NCI-H1694 (cell line): ENCODE data around the gene NUCKS1.

ENCODE experiments used
- DNase-seq: peaks from one replicate; lab custom pipeline; 2025; lab: John Stamatoyannopoulos, UW

NUCKS1 gene

DNA sequence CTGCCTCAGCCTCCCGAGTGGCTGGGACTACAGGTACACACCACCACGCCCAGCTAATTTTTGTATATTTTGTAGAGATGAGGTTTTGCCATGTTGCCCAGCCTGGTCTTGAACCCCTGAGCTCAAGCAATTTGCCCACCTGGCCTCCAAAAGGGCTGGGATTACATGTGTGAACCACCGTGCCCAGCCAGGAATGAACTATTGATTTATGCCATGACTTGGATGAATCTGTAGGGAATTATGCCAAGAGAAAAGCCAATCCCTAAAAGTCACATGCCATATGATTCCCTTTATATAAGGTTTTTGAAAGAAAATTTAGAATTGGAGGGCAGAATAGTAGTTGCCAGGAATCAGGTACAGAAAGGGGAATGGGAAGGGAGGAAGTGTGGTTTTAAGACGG, 50.6 kb downstream of the NUCKS1 start:
- no peak for DNase-seq

DNA sequence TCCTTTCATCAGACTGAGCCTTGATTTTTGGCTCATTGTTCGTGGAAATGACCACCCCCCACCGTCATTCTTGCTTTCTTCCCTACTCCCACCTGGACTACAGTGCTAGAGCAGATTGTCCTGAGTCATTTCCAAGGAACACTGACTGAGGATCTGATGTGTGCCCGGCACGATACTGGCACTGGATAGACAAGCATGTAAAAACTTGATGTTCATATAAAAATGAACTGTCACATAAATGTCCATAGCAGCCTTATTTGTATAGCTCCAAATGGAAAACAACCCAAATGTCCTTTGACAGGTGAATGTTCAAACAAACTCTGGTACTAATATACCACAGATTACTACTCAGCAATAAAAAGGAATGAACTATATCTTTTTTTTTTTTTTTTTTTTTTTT, 51.1 kb downstream of the NUCKS1 start:
- DNase-seq = no peak

DNA sequence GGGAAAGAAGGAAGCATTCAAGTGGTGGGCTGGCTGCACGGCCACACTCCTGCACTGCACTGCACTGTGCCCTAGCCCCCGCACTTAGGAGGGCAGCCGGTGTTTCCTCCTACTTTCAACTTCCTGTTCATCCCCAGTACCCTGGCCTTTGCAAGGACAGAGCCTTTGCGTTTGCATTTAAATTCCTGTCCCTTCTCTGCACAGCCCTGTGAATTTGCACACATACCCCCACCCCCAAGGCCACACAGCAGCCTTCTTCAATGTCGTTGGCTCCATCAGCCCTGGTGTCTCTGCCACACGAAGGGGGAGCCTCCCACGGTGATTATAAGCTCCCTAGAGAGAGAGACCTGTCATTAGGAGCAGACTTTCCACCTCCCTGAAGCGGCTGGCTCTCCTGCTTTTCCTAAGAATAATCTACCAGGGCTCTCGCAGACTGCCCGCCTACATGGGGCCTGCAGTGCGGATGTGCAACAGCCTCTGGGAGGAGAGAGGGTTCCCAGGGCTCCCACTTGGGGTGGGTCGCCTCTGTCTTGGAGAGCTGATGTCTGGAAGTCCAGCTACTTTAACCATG, 56.5 kb downstream of the NUCKS1 start:
- DNase-seq = no peak

DNA sequence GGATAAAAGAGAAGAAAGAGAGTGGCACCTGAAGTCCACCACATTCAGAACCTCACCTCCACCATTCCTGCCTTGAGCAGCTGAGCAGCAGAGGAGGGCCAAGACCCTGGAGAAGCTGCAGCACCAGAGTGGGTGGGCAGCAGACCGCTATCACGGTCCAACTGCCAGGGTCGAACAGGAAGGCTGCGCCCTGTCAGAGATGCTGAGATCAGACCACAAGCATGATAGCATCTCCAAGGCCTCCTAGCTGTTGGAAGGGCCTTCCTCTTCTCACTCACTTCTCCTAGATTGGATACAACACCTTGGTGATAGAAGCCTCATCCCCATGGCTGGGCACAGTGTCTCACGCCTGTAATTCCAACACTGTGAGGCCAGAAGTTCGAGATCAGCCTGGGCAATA, 57.6 kb downstream of the NUCKS1 start:
- DNase-seq = no peak

DNA sequence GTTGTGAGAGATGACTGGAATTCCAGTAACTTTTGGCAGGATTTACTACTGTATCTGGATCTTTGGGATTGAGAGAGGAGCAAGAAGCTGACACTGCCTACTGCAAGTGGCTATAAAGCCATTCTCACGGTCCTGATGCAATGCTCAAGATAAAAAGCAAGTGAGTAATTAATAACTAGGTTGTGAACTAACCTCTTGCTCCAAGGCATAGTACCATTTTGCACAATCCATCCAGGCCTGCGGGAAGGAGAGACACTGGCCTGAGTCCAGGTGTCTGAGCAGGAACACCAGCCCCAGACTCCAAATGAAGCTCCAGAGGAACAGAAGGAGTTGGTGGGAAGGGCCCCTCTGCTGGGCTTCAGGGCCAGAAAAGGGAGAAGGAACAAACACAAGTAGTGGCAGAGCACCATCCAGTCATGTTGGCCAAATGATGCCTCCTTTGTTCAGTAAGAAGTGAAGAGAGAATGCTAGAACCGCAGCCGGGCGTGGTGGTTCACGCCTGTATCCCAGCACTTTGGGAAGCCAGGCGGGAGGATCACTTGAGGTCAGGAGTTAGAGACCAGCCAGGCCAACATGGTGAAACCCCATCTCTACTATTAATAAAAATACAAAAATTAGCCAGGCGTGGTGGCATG, 59.7 kb downstream of the NUCKS1 start:
- no peak for DNase-seq

DNA sequence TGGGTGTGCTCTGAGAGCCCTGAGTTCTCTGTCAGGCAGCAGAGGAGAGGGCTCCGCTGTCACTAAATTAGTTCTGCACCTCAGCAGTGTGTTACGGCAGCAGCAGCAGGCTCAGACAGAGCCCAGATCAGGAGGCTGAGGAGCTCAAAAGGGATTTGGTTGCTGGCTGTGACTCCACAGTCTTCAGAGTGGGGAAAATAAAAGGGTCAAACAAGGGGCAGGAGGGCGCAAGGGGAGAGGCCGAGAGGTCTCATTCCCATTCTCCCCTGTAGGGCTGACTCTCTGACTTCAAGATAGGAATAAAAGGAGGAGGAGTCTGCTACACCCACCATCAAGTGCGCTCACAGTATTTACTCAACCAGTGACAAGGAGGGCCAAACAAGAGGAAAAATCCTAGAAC, 60.5 kb downstream of the NUCKS1 start:
- no peak for DNase-seq

DNA sequence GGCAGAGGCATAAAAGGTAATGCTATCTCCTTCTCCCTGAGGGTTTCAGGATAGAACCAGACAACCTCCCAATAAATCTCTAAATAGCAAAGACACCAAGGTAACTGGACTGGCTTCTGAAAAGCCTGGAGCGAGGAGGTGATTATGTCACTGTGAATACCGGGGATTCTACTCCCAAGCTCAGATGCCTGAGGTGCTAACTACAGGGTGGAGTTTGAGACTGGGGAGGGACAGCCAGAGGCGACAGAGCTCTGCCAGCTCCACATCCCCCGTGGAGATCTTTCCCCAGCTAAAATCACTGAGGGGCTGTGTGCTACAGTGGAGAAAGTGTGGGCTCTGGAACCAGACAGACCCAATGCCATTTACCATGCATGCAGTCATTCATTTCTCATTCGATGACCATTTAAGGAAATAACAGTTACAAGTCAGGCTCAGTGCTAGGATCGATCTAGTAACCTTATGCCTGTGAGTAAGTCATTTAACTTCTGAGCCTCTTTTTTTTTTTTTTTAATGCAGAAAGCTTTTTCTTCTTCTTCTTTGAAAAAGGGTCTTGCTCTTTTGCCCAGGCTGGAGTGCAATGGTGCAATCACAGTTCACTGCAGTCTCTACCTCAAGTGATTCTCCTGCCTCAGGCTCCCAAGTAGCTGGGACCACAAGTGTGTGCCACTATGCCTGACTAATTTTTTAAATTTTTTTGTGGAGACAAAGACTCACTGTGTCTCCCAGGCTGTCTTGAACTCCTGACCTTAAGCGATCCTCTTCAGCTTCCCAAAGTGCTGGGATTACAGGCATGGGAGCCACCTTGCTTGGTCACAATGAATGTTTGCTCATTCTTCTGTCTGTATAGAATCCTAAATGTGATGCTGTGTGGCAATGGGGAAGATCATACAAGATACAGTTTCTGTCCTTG, 61.6 kb downstream of the NUCKS1 start:
- no peak for DNase-seq

DNA sequence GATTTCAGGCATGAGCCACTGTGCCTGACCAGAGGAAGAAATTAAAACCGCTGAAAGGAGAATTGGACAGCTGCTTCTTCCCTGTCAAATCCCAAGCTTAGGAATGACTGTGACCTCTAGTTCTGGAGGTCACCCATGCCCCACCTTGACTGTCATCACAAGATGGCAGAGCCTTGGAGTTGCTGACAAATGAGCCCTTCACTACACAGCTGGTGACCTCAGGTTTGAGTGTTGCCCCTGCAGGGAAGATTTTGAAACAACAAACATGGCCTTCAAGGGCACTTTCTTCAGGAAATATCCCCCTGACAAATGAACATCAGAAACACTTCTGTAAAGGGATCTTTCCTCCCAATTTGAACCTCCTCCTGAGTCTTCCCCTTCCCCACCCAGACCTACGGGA, 62.7 kb downstream of the NUCKS1 start:
- DNase-seq = no peak

DNA sequence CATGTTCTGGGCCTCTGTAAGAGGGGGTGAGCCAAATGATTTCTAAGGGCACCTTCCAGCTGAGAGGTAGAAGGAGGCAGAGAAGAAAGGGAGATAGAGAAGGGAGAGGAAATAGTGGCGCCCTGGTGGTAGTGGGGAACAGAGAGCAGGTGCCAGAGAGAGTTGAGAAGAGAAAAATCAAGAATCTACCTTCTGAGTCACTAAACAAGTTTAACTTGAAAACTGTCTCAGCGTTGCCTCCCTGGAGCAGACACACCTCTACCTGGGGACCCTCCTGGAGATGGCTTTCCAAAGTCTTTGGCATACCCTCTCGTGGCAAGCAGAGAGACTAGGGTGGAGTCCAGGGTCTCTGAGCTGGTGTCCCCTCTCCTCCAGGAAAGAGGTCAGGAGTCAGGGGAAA, 68.6 kb downstream of the NUCKS1 start:
- no peak for DNase-seq

DNA sequence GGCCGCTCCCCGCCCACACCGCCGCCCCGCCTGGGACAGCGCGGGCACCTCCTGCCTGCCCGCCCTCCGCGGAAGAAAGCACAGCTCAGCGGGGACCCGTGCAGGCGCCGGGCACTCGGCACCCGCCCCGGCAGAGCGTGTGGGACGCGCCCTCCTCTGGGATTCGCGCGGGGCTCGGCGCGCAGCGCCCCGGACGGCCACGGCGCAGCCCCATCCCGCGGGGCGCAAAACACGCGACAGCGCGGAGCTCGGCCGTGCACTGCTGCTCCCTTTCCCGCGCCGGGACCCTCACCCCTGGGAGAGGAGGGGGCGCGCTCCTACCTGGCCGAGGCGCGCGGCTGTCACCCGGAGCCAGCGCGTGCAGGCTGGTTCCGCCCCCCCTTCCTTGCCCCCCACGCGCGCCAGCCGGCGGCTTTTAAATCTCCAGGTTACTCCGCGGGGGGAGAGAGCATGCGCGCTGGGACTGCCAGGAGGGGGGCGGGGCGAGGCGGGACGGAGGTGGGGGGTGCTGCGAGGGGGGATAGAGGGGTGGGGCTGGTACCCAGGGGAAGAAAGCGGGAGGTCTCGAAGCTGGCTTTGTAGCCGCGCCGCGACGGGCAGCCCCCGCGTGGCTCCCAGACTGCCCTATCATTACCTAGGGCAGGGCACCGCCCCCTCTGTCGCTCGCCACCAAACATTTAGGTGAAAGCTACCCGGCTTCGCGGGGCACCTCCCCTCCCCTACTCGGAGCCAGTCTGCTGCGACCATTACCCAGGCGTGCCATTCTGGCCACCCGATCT, 69.7 kb downstream of the NUCKS1 start, which contains the start of gene SLC45A3:
SLC45A3 (minus strand) TSS at position 437 of the 779 bp plus-strand sequence. CDS start 15,853 bp downstream, outside the sequence.
- DNase-seq = no peak

DNA sequence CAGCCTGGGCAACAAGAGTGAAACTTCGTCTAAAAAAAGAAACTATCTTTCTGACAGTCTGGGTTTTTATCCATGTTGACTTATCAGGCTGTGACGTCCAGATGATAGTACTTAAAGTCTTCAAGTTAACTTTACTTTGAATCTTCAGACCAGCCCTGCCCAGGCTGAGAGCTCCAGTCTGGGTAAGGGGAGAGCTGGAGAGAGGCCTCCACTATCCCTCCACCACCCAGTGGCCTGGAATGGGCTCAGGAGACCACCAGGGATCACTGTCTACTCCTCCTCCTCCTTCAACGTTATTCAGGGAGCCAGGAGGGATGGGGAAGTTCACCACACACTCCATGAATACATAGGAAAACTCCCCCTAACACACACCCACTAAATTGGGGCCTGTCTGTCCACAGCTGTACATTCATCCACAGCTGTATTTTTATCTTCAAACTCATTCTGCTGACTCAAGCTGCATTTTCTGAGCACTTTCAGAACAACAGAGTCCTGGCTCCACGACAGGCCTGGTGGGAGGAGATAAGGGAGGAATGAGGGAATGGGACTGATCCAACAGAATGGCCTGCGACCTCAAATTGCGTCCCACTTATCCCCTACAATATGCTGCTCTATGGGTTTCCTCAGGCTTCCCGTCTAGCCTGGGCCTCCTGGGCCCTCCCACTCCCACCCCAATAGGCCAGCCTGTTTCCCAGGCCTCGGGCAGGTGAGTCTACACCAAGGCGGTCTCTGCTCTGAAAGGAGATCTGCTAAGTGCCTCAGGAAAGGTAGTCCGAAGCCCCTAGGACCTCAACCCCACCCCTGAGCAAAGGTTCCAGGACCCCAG, 71.5 kb downstream of the NUCKS1 start:
- no peak for DNase-seq

DNA sequence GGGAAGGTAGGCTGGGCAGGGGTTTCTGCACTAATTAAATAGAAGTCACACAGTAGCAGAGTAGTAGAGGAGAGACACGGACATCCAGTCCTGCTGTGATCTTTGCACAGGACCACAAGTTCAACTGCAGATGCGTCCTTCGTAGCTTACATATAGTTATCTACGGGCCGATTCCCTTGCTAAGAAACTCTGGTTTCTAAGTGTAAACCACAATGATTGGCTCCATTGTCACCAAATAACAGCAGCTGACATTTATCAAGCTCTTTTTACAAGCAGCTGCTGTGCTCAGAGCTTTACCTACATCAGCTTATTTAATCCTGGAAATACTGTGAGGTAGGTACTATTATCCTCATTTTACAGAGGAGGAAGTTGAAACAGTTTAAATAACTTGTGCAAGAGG, 72.8 kb downstream of the NUCKS1 start:
- DNase-seq = no peak

DNA sequence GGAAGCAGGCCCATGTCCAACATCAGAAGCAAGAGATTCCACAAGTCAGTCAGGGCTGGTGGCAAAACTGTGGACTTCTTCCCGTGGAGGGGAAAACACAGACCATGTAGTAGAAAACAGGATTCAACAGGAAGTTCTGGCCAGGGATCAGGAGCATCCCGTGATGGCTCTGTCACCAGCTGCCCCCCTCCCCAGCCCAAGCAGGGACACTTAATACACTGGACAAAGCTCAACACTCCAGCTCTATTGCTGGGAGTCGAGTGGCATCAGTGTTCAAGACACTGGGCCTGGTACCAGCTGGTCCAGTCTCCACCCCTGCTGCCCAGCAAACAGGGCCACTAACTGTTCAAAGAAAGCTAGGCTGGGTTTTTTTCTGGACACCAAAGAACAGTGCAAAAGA, 73.4 kb downstream of the NUCKS1 start:
- no peak for DNase-seq

DNA sequence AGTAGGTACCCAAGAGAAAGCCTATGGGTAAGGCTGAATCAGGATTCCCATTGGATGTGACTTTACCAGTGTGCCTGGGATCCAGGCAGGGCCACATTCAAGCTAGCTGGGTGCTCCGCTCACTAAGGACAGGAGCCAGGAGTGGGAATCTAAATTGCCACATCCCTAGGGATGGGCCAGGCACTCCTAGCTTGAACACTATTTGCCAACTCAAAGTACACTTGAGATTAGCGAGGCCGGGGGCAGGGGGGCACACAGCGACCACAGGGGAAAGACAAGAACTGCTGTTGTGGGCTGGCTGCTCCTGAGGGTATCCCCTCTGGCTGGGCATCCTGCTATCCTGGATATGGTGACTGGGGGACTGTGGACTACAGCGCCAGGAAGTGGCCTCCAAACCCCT, 74.0 kb downstream of the NUCKS1 start:
- no peak for DNase-seq

DNA sequence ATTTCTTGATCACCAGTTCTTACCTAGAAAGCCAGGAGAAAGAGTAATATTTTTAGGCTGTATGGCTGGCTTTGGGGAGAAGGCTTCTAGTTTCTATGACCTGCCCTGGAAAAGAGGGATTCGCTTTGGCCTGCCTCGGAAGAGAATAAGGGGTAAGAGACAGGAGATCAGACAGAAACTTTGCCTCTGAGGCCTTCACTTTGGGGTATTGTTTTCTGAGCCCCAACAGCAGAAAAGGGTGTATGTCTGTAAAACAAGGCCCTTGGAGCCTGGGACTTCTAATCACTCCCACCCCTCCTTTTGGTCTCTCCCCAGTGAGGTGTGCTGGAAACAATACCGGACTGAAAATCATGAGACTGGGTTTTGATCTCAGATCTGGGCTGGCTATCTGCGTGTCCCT, 74.7 kb downstream of the NUCKS1 start:
- no peak for DNase-seq

DNA sequence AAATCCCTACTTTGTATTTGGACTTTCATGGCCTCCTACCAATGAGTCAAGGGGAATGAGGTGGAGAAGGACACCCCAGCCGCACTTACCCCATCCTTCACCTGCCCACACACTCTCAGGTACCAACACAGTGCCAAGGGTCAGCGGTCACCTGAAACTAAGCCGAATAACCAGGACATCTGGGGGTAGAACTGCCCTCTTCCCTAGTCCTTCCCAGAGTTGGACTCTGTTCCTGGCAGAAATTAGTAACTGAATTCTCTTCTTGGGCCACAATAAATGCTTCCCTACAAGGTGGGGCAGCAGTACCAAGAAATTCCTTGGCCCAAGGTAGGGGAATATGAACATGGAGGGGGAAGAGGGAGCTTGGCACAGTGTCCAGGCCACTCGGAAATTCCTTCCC, 77.0 kb downstream of the NUCKS1 start:
- no peak for DNase-seq

DNA sequence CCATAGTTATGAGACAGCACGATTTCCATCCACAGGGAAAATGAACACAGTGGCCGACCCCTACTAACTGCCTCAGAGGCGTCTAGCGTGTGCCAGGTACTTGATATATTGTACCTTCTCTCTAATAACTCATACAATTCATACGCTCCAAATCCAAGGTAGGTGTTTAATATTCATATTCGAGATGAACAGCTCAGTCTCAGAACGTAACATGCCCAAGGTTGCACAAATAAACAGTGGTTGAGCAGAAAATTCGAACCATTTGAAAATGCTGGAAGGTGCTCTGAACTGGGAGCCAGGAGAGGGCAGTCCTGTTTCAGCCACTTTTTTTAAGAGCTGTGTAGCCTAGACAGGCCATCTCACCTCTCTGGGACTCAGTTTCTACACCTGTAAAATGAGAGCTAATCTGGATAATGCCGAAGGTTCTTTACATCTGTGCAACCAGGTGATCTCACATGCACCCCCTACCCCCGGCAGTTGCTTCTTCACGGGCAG, 77.5 kb downstream of the NUCKS1 start:
- no peak for DNase-seq

DNA sequence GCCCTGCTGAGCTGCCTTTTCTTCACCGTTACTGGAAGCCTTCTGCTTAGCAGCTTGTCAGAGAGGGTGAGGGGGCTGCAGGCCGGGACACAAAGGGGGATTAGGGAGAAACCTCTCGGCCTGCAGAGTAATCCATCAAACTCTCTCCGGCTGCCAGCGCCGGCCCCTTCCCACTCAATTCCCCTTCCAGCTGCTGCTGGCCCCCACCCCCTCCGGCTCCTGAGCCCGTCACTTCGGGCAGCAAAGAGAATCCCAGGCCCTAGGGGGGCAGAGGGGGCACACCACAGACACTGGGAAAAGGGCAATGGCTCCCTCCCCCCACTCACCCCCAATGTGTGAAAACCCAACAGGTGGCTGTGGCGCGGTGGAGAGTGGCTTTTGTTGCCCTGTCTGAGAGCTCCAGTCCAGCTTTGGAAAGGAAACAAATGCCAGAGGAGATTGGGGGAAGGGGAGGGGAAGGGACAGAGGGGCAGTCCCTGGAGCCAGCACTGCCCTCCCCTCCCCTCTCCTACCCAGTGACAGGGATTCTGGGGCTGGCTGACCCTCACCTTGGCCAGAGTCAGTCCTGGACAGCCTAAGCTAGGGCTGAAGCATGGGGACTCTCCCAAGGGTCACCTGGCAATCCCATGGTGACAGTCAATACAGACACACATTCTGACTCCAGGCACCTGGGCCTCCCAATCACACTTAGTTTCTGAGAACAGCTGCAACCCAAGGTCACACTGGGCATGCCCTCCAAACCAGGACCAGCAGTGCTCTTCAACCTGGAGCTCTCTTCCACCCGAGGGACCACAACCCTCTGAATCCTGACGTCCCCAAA, 79.2 kb downstream of the NUCKS1 start:
- no peak for DNase-seq

DNA sequence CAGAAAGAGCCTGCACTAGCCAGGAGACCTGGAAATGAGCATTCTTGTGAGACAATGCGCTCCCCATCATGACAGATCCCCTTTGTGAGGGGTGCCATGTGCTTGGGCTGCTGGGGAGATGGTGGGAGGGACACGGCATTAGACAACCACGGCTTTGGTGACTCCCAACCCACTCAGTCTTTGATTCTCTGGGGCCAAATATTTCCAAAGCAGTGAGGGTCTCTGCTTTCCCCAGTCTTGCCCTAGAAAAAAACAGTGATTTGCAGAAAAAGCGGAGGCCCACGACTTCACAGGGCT, 79.9 kb downstream of the NUCKS1 start:
- DNase-seq = no peak

DNA sequence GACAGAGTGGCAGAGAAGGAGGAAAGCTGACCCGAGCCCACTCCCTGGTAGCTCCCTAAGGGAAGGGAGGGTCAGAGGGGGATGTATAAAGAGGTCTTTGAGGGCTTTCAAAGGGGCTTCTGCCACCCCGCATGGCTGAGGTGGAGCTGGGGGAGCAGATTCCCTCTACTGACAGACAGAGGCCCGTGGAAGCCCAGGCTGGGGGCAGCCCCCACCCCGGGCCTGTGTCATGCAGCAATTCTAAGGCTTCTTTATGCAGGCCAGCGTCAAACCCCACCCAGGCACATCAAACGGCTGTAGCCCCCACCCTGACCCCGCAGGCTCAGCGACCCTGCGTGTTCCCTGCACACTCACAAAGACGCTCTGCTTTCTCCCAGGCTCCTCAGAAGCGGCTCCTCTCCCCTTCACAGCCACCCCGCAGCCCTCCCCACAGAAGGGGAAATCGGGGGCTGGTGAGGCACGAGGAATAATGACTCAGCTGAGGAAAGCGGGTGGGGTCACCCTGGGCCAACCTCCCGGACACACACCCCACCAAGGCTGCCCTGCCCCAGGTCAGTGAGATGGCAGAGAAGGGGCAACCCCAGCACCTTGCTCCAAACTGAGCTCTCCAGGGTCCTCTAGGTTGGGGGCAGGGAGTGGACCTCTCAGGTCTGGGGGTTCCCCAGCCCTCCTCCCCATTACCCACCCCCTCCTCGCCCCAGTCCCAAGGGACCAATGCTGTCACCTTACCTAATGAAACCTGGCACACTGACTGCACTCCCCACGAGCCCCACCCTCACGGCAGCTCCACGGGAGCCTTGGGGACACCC, 80.4 kb downstream of the NUCKS1 start:
- no peak for DNase-seq
